K562 (cell line): ENCODE measurements around the gene OVOL1. TPM values are rescaled to one million over a fixed set of nuclear protein-coding genes. Genes with fewer than 3 reads are reported as not detected.

Experiments
- CEBPB ChIP-seq: fragments of 450-650 bp; IDR thresholded peaks from 2 replicates; pipeline ENCODE4 v1.6.1; 2016; ENCODE audit warnings: missing genetic modification characterization, missing compliant biosample characterization
- ETS2 ChIP-seq: IDR thresholded peaks from 2 replicates; pipeline ENCODE4 v1.6.1; 2016; ENCODE audit warnings: borderline replicate concordance, missing genetic modification characterization, mild to moderate bottlenecking, moderate library complexity, missing compliant biosample characterization; ENCODE audit not compliant: poor library complexity, severe bottlenecking
- FOXA3 ChIP-seq, 2 experiments: fragments of 450-650 bp in 1 of 2; sonication (generic) in 1 of 2; formaldehyde crosslinking; IDR thresholded peaks in 1 of 2; conservative IDR thresholded peaks in 1 of 2; 2 replicates each; pipeline versions ENCODE4 v1.4.0 to v1.8.0; 2020 to 2022; ENCODE audit warnings: mild to moderate bottlenecking in 2 of 2, missing genetic modification reagents in 1 of 2
- FOXJ3 ChIP-seq: sonication (generic); formaldehyde crosslinking; IDR thresholded peaks from 2 replicates; pipeline ENCODE4 v1.4.0; 2020; ENCODE audit warnings: mild to moderate bottlenecking, missing genetic modification reagents
- FOXK2 ChIP-seq, 2 experiments: fragments of 450-650 bp; IDR thresholded peaks in 1 of 2; conservative IDR thresholded peaks in 1 of 2; 2 replicates each; pipeline ENCODE4 v1.6.1; 2016; ENCODE audit warnings: low read depth in 2 of 2, mild to moderate bottlenecking in 1 of 2
- GABPB2 ChIP-seq: fragments of 250-450 bp; sonication (Bioruptor Pico); conservative IDR thresholded peaks from 2 replicates; pipeline ENCODE4 v1.5.1; 2021; ENCODE audit warnings: mild to moderate bottlenecking
- MCM2 ChIP-seq: fragments of 450-650 bp; IDR thresholded peaks from 2 replicates; pipeline ENCODE4 v1.6.1; 2017; ENCODE audit warnings: low read depth, mild to moderate bottlenecking
- POLR3G ChIP-seq: IDR thresholded peaks from 2 replicates; pipeline ENCODE4 v1.6.1; 2011; ENCODE audit not compliant: insufficient read length, insufficient replicate concordance; ENCODE audit errors: extremely low read depth
- PPARD ChIP-seq: fragments of 250-450 bp; sonication (Bioruptor Pico); IDR thresholded peaks from 2 replicates; pipeline ENCODE4 v1.8.0; 2022; ENCODE audit warnings: inconsistent platforms, mild to moderate bottlenecking, moderate library complexity
- SETDB1 ChIP-seq: IDR thresholded peaks from one replicate; pipeline ENCODE4 v1.6.1; 2012; ENCODE audit warnings: low read length, control low read depth, inconsistent platforms
- SIN3A ChIP-seq, 2 experiments: fragments of 150-350 bp in 1 of 2; IDR thresholded peaks; 2 replicates each; pipeline ENCODE4 v1.6.1; 2011 to 2016; ENCODE audit warnings: borderline replicate concordance in 2 of 2, low read depth in 2 of 2, low read length in 2 of 2, mild to moderate bottlenecking in 2 of 2, moderate library complexity in 2 of 2; ENCODE audit not compliant: control insufficient read depth in 1 of 2
- SRSF7 ChIP-seq: fragments of 200-400 bp; formaldehyde crosslinking; optimal IDR thresholded peaks from 2 replicates; pipeline ENCODE3; 2017; ENCODE audit warnings: mild to moderate bottlenecking, low read depth, low read length
- ZFP30 ChIP-seq: fragments of 250-450 bp; sonication (Bioruptor Pico); IDR thresholded peaks from 2 replicates; pipeline ENCODE4 v1.8.0; 2022; ENCODE audit warnings: moderate library complexity, mild to moderate bottlenecking, inconsistent platforms, borderline replicate concordance
- ZNF785 ChIP-seq: fragments of 250-450 bp; sonication (Bioruptor Pico); IDR thresholded peaks from 2 replicates; pipeline ENCODE4 v1.4.0; 2020; ENCODE audit warnings: mild to moderate bottlenecking
- polyA plus RNA-seq, 8 experiments: library from polyadenylated mRNA; depleted of rRNA in 4 of 8; stranded (reverse) in 5 of 8; unstranded in 3 of 8; fragments of >200 nt; fragmentation: Nextera tagmentation in 2 of 8; fragmentation: Illumina TruSeq in 1 of 8; extraction: Ambion mirVana in 2 of 8; extraction: Trizol in 1 of 8; gene quantifications; 2 replicates each; pipeline versions ENCODE4 v1.2.1 to v1.2.3, GENCODE V29; 2011 to 2014; ENCODE audit warnings: inconsistent platforms in 1 of 8, missing spikeins in 1 of 8
- total RNA-seq, 7 experiments: library from RNA; depleted of rRNA in 6 of 7; stranded (reverse); fragments of >200 nt in 6 of 7; fragmentation: Illumina TruSeq in 2 of 7; extraction: Trizol in 2 of 7; gene quantifications; 2 replicates each; pipeline versions ENCODE4 v1.2.1 to v1.2.3, GENCODE V29; 2011 to 2021; ENCODE audit warnings: low replicate concordance in 1 of 7
- TF ChIP-seq, protein P1 (sequence below): sonication (generic); formaldehyde crosslinking; IDR thresholded peaks from 2 replicates; pipeline ENCODE4 v1.8.0; 2022; ENCODE audit warnings: missing genetic modification reagents, mild to moderate bottlenecking, moderate library complexity, borderline replicate concordance
- TF ChIP-seq, protein P2 (sequence below), 2 experiments: IDR thresholded peaks; 2 replicates each; pipeline ENCODE4 v1.6.1; 2012; ENCODE audit warnings: improper control_type of control experiment in 2 of 2, low read depth in 2 of 2, low read length in 2 of 2, borderline replicate concordance in 1 of 2
- TF ChIP-seq, protein P3 (sequence below): sonication (generic); formaldehyde crosslinking; IDR thresholded peaks from 2 replicates; pipeline ENCODE4 v1.9.0; 2022; ENCODE audit warnings: mild to moderate bottlenecking, missing genetic modification reagents
- TF ChIP-seq, protein P4 (sequence below): fragments of 250-450 bp; sonication (Bioruptor Pico); IDR thresholded peaks from 2 replicates; pipeline ENCODE4 v1.5.0; 2021
- TF ChIP-seq, protein P5 (sequence below): IDR thresholded peaks from 2 replicates; pipeline ENCODE4 v1.6.1; 2011; ENCODE audit warnings: borderline replicate concordance, low read depth, mild to moderate bottlenecking, moderate library complexity, low read length; ENCODE audit not compliant: insufficient read depth, poor library complexity, severe bottlenecking

Gene OVOL1
- total and polyA plus RNA-seq, 9 of the 15 experiments (the other 6 are each of a cell fraction or from before 2014, with no cell fraction given), result 0.09 TPM; not detected in 8

DNA sequence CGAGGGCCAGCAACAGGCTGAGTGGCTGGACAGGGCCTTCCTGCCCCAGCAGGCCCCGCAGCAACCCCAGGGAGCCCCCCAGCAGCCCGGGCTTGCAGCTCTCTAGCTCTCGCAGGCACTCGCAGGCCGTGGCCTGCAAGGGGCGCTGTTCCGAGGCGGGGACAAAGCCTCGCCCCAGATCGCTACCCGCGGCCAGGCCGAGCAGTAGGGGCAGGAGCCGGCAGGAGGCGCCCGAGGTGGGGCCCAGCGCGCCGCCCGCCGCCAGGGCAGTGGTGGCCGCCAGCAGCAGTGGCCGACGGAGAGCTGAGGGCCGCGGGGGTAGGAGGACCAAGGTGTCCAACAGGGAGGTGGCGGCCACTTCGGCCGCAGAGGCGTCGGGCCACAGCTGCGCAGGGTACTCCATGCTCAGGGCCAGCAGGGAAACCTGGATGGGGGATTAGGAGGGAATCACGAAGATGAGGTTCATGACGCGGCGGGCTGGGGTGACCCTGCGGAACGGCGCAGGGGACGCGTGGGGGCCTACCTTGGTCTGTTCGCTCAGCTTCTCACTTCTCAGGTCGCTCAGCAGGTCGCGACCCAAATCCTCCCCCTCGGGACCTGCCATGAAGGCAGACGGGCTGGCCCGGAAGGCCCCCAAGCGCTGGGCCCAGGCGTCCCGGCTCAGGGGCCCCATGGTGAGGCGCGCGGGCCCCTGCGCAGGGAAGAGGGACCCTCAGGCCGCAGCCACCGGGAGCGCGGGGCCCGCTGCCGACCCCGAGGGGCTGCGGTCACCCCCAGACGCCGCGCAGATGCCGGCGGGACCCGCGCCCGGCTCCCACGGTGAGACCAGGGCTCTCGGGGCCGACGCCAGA, 6.7 kb upstream of the OVOL1 start (continued):
- TF ChIP-seq, protein P1, sequence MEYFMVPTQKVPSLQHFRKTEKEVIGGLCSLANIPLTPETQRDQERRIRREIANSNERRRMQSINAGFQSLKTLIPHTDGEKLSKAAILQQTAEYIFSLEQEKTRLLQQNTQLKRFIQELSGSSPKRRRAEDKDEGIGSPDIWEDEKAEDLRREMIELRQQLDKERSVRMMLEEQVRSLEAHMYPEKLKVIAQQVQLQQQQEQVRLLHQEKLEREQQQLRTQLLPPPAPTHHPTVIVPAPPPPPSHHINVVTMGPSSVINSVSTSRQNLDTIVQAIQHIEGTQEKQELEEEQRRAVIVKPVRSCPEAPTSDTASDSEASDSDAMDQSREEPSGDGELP (CRISPR knock-in tag), result peak; percentile 66
- TF ChIP-seq SRSF7 (no peak), FOXJ3 (no peak), MCM2 (no peak), ETS2 (no peak), CEBPB (tag) (peak; percentile 94; the same call in 1 of the 2 replicates), FOXA3 (CRISPR knock-in tag; conservative IDR thresholded peaks at IDR 0.05 in 1 of 2, IDR thresholded peaks at IDR 0.05 in 1 of 2) (peak in 1 of 2 experiments; percentile 87; a peak in 1 of 4 replicates), FOXK2 (conservative IDR thresholded peaks at IDR 0.05 in 1 of 2, IDR thresholded peaks at IDR 0.05 in 1 of 2; ENCODE audit: low read depth in 2 of 2) (no peak), SIN3A (IDR thresholded peaks at IDR 0.05; ENCODE audit: borderline replicate concordance in 2 of 2, control insufficient read depth in 1 of 2, low read depth in 2 of 2, low read length in 2 of 2) (peak in 1 of 2 experiments; percentile 63; a peak in 1 of 4 replicates), ZFP30 (no peak), PPARD (no peak), SETDB1 (no peak), POLR3G (no peak), GABPB2 (CRISPR knock-in tag) (no peak), ZNF785 (CRISPR knock-in tag) (no peak)
- TF ChIP-seq, protein P2, sequence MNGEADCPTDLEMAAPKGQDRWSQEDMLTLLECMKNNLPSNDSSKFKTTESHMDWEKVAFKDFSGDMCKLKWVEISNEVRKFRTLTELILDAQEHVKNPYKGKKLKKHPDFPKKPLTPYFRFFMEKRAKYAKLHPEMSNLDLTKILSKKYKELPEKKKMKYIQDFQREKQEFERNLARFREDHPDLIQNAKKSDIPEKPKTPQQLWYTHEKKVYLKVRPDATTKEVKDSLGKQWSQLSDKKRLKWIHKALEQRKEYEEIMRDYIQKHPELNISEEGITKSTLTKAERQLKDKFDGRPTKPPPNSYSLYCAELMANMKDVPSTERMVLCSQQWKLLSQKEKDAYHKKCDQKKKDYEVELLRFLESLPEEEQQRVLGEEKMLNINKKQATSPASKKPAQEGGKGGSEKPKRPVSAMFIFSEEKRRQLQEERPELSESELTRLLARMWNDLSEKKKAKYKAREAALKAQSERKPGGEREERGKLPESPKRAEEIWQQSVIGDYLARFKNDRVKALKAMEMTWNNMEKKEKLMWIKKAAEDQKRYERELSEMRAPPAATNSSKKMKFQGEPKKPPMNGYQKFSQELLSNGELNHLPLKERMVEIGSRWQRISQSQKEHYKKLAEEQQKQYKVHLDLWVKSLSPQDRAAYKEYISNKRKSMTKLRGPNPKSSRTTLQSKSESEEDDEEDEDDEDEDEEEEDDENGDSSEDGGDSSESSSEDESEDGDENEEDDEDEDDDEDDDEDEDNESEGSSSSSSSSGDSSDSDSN (IDR thresholded peaks at IDR 0.05; ENCODE audit: borderline replicate concordance in 1 of 2, low read depth in 2 of 2, low read length in 2 of 2), result peak; percentile 97
- TF ChIP-seq, protein P3, sequence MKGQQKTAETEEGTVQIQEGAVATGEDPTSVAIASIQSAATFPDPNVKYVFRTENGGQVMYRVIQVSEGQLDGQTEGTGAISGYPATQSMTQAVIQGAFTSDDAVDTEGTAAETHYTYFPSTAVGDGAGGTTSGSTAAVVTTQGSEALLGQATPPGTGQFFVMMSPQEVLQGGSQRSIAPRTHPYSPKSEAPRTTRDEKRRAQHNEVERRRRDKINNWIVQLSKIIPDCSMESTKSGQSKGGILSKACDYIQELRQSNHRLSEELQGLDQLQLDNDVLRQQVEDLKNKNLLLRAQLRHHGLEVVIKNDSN (CRISPR knock-in tag), result peak; percentile 45
- TF ChIP-seq, protein P4, sequence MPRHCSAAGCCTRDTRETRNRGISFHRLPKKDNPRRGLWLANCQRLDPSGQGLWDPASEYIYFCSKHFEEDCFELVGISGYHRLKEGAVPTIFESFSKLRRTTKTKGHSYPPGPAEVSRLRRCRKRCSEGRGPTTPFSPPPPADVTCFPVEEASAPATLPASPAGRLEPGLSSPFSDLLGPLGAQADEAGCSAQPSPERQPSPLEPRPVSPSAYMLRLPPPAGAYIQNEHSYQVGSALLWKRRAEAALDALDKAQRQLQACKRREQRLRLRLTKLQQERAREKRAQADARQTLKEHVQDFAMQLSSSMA (CRISPR knock-in tag), result no peak
- TF ChIP-seq, protein P5, sequence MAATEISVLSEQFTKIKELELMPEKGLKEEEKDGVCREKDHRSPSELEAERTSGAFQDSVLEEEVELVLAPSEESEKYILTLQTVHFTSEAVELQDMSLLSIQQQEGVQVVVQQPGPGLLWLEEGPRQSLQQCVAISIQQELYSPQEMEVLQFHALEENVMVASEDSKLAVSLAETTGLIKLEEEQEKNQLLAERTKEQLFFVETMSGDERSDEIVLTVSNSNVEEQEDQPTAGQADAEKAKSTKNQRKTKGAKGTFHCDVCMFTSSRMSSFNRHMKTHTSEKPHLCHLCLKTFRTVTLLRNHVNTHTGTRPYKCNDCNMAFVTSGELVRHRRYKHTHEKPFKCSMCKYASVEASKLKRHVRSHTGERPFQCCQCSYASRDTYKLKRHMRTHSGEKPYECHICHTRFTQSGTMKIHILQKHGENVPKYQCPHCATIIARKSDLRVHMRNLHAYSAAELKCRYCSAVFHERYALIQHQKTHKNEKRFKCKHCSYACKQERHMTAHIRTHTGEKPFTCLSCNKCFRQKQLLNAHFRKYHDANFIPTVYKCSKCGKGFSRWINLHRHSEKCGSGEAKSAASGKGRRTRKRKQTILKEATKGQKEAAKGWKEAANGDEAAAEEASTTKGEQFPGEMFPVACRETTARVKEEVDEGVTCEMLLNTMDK, result peak; percentile 87
